Natural killer cell treated with Interleukin-12 subunit alpha and Interleukin-12 subunit beta and Interleukin-15 and Interleukin-18, amount 100 ng/mL, for 72 hours (primary cell): ENCODE measurements around the gene PCSK6. TPM values are rescaled to one million over a fixed set of nuclear protein-coding genes. Genes with fewer than 3 reads are reported as not detected.
A peak's percentile ranks its signal among the peaks of the same experiment; 100 is the strongest.

Experiments
- ATAC-seq, 2 donors: fragments of 150-1000 bp; cut with Tn5 transposase in 1 of 2; sonication (Bioruptor Pico), chemical (Tn5 transposase) in 1 of 2; 2 replicates each; pipeline ENCODE4 v1.10.0; 2021
- DNase-seq: peaks from one replicate; pipeline ENCODE4 v3.0.0; 2022; ENCODE audit warnings: low spot score
- H3K27ac Mint-ChIP-seq, 2 donors: 1 replicate in 1 of 2; 2 replicates in 1 of 2; pipeline ENCODE4 v1.8.0; 2022; ENCODE audit warnings: mixed read lengths in 2 of 2, mild to moderate bottlenecking in 1 of 2, moderate library complexity in 1 of 2
- H3K27me3 Mint-ChIP-seq, 2 donors: 1 replicate in 1 of 2; 2 replicates in 1 of 2; pipeline ENCODE4 v1.8.0; 2022; ENCODE audit warnings: mixed read lengths in 2 of 2
- H3K36me3 Mint-ChIP-seq: one replicate; pipeline ENCODE4 v1.8.0; 2022; ENCODE audit warnings: mixed read lengths
- H3K4me1 Mint-ChIP-seq, 2 donors: 1 replicate in 1 of 2; 2 replicates in 1 of 2; pipeline ENCODE4 v1.8.0; 2022; ENCODE audit warnings: low read depth in 2 of 2, mixed read lengths in 2 of 2, mild to moderate bottlenecking in 1 of 2
- H3K4me3 Mint-ChIP-seq: one replicate; pipeline ENCODE4 v1.8.0; 2022; ENCODE audit warnings: mixed read lengths
- H3K9me3 Mint-ChIP-seq: 2 replicates; pipeline ENCODE4 v1.8.0; 2022; ENCODE audit warnings: mixed read lengths
- total RNA-seq, 2 donors: library from RNA; stranded (reverse); gene quantifications; one replicate each; pipeline ENCODE4 v1.2.3, GENCODE V29; 2022

Gene PCSK6
- total RNA-seq, 2 donors from 2014 or later: 0.95 TPM; not detected in 1

DNA sequence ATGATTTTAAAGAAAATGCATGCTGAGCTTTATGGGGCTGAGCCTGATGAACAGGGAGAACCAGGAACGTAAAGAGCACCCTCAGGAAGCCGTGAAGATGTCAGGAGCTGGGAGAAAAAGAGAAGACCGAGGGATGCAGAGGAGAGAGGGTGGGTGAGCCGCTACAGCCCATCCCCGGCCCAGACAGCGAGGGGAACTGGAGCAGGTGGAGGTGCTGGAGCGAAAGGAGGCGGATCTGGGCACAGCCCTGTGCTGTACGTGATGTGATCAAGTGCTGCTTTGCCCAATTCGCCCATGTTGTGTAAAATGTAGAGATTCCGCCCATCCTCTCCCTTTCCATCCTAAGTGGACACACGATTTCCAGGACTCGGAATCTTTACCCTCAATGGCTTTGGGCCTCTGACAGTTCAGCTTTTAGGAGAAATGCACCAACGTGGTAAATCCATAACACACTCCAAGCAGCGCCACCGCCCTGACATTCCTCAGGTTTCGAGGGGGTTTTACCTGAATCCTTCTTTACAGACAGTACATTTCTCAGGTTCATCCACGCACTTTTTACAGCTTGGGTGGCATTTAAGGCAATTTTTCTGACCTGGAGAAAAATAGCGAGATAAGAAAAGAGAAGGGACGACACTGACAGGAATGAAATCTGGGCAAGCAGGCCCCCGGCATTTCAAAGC is 167.4 kb downstream of the PCSK6 start:
- Mint-ChIP-seq H3K4me1 (peaks cover 17 to 29% of the 10 kb centered on the region in 2 donors), H3K27me3 (peaks cover 0 to 6% of the 10 kb centered on the region in 2 donors), H3K36me3 (no peaks in the 10 kb centered on the region), H3K9me3 (no peaks in the 10 kb centered on the region), H3K27ac (peak overlapping the region; percentile 94 to 99), H3K4me3 (no peak overlapping the region)
- ATAC-seq: no peak
- no peak for DNase-seq

DNA sequence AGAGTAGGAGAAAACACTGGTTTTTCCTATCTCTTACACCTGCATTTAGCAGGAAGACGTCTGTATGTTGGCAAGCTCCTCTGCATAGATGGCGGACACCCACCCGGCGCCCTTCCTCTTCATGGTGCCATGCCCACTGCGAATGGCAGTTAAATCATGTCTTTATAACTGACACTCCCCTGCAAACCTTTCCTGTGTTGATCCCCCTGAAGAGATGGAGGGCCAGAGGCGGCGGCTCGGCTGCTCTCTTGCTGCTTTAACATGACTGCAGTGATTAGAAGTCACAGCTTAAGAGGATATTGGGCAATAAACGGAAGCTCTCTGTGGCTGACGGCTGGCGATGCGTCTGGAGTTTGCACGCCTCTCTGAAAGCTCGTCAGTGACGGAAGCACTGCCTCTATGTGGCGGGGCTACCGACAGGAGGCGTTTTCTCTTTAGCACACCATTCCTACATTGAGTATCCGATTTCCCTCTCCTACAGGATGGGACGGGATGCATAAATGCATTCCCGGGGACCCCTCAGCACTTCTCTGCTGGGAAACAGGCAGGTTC is 168.9 kb downstream of the PCSK6 start:
- Mint-ChIP-seq H3K4me3 (peak overlapping the region; percentile 75), H3K27me3 (no peaks in the 10 kb centered on the region), H3K36me3 (no peaks in the 10 kb centered on the region), H3K27ac (peak overlapping the region; percentile 94 to 99), H3K9me3 (no peaks in the 10 kb centered on the region), H3K4me1 (peaks cover 17 to 29% of the 10 kb centered on the region in 2 donors)
- DNase-seq: peak; percentile 89
- peak; percentile 96 to 97 for ATAC-seq

DNA sequence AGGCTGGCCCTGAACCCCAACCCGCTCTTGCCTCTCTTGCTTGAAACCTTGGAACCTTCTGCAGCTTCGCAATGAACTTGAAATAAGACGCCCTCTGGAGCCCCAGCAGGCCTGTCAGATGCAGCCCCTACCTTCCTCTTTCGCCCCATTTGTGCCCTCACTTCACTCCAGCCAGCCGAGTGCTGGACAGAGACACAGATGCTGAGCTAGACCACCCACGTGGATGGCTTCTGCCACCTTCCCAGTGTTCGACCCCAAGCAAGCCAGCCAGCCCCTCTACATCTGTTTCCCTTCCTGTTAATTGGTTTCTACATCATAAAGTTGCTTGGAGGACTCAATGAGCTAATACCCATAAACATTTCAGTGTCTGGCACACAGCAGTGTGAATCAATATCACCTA is 170.7 kb downstream of the PCSK6 start:
- no peaks in the 10 kb centered on the region for H3K36me3 Mint-ChIP-seq
- no peak overlapping the region for H3K4me3 Mint-ChIP-seq
- no peak for DNase-seq
- no peaks in the 10 kb centered on the region for H3K27me3 Mint-ChIP-seq
- peak overlapping the region; percentile 94 to 99 for H3K27ac Mint-ChIP-seq
- peaks cover 17 to 29% of the 10 kb centered on the region in 2 donors for H3K4me1 Mint-ChIP-seq
- ATAC-seq: no peak
- no peaks in the 10 kb centered on the region for H3K9me3 Mint-ChIP-seq

DNA sequence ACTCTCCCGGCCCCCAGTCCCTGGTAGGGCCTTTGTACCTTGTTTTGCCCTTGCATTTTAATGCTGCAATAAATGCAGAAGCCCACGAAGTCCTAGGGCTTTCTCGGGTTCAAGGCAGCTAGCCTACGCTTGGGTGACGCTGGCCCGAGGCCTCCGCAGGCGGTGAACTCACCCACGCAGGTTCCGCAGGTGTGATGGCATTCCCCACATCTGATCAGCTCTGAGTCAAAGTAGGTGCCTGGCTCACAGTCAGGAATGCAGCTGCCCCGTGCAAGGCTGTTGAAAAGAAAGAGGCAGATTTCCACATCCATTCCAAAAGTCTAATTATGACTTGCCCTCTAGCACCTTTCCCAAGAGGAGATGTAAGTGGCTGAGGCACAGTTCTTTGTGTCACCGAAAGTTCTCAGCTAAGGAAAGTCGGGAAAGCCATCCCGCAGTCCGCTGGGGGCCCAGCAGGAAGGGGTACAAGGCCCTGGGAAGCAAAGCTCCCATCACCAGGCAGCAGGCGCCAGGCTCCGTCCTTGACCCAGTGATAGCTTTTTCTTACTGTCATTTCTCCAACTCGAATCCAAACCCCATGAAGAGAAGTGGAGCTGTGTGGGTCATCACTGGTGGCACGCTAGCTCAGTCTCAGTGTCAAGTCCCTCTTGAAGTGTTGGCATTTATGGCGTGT is 171.2 kb downstream of the PCSK6 start:
- no peak for ATAC-seq
- Mint-ChIP-seq H3K4me3 (no peak overlapping the region), H3K9me3 (no peaks in the 10 kb centered on the region), H3K27ac (peak overlapping the region in 1 of 2 donors; percentile 99), H3K4me1 (peaks cover 17 to 29% of the 10 kb centered on the region in 2 donors), H3K36me3 (no peaks in the 10 kb centered on the region), H3K27me3 (no peaks in the 10 kb centered on the region)
- no peak for DNase-seq

DNA sequence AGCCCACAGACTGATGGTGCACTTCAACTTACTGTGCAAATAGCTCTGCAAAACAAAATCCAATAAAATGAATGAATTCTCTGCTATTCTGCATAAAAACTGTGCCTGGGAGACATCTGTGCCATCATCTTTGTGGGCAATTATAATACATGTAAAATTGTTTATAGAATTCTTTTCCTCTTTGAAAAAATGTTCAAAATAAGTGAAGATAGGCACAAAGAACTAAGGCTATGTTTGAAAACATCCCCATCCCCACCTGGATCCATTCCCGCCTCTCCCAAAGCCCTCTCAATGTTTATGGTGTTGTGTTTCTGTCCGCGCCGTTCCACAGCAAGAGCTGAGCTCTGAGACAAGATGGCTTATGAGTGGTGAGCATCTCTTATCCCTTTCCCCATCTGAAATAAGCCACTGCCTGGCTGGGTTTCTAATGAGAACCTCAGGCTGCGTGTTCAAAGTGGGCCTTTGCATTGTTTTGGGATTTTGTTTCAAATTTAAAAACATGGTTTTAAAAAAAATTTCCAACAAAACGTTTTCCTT is 172.1 kb downstream of the PCSK6 start:
- Mint-ChIP-seq H3K4me3 (no peak overlapping the region), H3K27me3 (no peaks in the 10 kb centered on the region), H3K36me3 (no peaks in the 10 kb centered on the region), H3K9me3 (no peaks in the 10 kb centered on the region), H3K27ac (no peak overlapping the region), H3K4me1 (peaks cover 17 to 29% of the 10 kb centered on the region in 2 donors)
- ATAC-seq: no peak
- DNase-seq: no peak

DNA sequence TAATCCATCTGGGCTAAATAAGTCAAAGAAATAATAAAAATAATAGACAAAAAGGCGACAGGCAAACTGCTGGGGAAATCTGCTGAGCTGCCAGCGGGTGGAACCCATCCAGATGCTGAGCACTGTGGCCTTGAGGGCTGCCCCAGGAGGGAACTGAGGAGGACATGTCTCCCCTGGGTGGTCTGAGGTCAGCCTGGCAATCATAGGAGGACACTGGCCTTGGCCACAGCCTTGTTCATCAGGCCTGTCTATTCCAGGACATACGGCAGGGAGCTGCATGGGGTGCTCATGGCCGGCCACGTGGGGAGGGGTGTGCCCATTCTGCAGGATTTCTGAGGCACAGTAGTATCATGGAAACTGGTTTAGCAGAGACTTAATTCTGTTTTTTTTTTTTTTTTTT is 173.0 kb downstream of the PCSK6 start:
- no peaks in the 10 kb centered on the region for H3K9me3 Mint-ChIP-seq
- no peak overlapping the region for H3K4me3 Mint-ChIP-seq
- no peak for DNase-seq
- no peak overlapping the region for H3K27ac Mint-ChIP-seq
- H3K36me3 Mint-ChIP-seq: no peaks in the 10 kb centered on the region
- no peaks in the 10 kb centered on the region for H3K27me3 Mint-ChIP-seq
- ATAC-seq: no peak
- H3K4me1 Mint-ChIP-seq: peaks cover 12 to 24% of the 10 kb centered on the region in 2 donors

DNA sequence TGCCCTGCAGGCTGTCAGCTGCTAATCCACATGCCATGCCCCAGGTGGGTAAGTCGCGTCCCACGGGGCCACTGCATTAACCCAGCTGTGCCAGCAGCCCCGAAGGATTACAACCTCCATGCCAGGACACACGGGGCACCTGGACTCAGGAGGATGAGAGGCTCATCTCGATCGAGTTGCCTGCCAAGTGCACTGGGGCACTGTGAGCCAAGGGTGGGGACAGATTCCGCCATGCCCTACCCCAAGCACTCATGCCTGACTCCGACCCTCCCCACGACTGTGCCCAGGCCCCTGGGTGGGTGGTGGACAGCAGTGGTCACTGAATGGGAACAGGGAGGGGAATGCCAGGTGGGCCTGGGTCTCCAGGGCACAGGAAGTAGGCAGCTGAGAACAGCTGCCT is 173.8 kb downstream of the PCSK6 start:
- no peak for DNase-seq
- Mint-ChIP-seq H3K9me3 (no peaks in the 10 kb centered on the region), H3K4me1 (peaks cover 7 to 18% of the 10 kb centered on the region in 2 donors), H3K27me3 (no peaks in the 10 kb centered on the region), H3K4me3 (no peak overlapping the region), H3K36me3 (no peaks in the 10 kb centered on the region), H3K27ac (no peak overlapping the region)
- no peak for ATAC-seq

DNA sequence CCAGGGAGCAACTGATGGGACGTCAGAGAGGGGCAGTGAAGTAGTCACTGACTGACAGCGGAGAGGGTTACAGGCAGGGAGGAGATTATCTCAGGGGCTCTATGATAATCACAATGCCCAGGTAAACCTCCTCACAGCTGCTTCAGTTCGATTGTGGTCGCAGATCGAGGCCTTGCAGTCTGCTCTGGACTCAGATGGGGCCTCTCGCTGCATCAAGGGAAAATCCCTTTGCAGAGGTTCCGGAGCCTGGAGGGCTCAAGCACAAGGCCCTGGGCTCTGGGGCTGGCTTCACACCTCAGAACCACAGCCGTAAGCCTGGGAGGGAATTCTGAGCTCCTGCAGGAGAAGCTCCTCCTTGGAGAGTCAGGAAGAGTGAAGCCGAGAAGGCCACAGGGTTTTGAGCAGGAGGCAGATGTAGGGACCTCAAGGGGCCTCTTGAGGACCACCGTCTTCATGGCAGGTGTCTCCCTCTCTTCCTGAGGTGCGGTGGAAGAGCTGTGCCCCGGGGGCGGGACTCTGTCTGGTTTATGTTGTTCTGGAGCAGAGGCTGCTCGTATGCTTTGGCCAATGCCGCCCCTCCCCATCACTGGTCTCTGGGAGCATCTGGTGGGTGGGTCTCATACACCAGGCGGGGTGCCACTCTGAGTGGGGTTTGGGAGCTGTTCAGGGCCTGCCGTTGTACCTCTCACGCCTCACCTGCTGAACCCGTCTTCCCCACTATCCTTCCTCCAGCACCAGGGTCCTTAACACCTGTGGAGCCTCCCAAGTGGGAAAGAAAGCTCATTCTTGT is 175.0 kb downstream of the PCSK6 start:
- Mint-ChIP-seq H3K27me3 (no peaks in the 10 kb centered on the region), H3K27ac (no peak overlapping the region), H3K4me3 (no peak overlapping the region), H3K4me1 (peaks cover 0 to 8% of the 10 kb centered on the region in 2 donors), H3K9me3 (no peaks in the 10 kb centered on the region), H3K36me3 (no peaks in the 10 kb centered on the region)
- ATAC-seq (peak in 1 of 2 donors; percentile 35), DNase-seq (peak; percentile 37)

DNA sequence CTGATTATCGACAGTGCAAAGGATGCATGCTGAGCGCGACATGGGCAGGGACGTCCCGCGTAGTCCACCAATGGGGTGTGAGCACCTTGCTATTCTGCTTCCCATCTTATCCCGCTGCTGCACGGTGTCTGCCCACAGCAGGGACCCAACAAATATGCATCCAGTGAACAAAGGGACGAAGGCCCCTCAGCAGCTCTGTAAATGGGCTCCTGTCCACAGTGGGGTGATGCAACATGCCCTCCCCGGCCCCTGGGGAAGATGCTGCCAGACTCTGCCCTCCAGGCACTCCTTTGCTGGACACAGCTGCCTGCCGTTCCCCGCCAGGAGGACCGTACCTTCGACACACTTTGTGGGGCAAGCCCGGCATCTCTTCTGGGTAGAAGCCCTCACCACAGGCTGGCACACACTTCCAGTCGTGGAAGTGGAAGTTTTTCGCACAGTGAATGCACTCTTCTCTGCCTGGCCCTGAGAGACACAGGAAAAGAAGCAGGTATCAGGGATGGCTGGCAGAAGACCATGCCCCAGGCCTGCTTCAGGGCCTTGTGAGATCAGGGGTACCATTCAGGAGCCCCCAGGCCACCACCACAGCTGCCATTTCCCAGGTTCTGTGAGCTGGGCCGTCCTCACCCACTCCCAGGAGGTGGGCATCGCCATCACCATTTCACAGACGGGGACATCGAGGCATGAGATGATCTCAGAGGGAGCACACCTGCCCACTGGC is 176.3 kb downstream of the PCSK6 start:
- H3K4me3 Mint-ChIP-seq: no peak overlapping the region
- H3K27me3 Mint-ChIP-seq: no peaks in the 10 kb centered on the region
- H3K9me3 Mint-ChIP-seq: no peaks in the 10 kb centered on the region
- DNase-seq (peak; percentile 60), ATAC-seq (no peak)
- H3K4me1 Mint-ChIP-seq: peaks cover 0 to 4% of the 10 kb centered on the region in 2 donors
- no peak overlapping the region for H3K27ac Mint-ChIP-seq
- no peaks in the 10 kb centered on the region for H3K36me3 Mint-ChIP-seq

DNA sequence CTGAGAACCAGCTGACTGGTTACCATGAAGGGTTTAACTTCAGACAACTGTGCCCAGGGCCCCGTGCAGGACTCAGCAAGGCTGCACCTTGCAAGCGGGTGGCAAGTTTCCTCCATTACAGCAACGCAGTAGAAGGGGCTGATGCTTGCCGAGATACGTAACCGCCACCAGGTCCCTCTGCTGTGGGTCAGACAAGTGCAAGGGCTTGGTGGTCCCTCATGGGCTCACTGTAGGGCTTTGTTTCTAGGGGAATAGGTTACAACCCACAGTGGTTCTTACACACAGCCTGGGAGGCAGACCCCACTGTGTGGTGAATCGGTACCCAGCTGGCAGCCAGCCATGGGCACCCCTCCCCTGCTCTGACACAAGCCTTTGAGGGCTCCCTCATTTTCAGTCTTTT is 179.0 kb downstream of the PCSK6 start:
- DNase-seq (peak; percentile 25), ATAC-seq (no peak)
- Mint-ChIP-seq H3K36me3 (no peaks in the 10 kb centered on the region), H3K9me3 (no peaks in the 10 kb centered on the region), H3K27ac (no peak overlapping the region), H3K4me1 (no peaks in the 10 kb centered on the region), H3K27me3 (no peaks in the 10 kb centered on the region), H3K4me3 (no peak overlapping the region)

DNA sequence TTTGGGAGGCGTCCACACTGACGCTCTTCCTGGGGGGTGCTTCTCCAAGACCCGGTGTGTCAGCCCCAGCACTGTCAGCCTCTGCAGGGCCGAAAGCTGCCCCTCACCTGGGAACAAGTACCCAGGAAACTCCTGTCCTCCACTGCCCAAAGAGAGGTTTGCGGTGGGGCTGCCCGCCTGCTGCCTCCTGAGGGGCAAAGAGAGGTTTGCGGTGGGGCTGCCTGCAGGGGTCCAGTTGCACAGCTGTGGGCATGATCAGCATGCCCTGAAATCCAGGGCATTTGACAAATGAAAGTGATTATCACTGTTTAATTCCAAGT is 179.4 kb downstream of the PCSK6 start:
- H3K27me3 Mint-ChIP-seq: no peaks in the 10 kb centered on the region
- DNase-seq (peak; percentile 18), ATAC-seq (no peak)
- H3K27ac Mint-ChIP-seq: no peak overlapping the region
- no peaks in the 10 kb centered on the region for H3K4me1 Mint-ChIP-seq
- no peaks in the 10 kb centered on the region for H3K36me3 Mint-ChIP-seq
- H3K9me3 Mint-ChIP-seq: no peaks in the 10 kb centered on the region
- H3K4me3 Mint-ChIP-seq: no peak overlapping the region

DNA sequence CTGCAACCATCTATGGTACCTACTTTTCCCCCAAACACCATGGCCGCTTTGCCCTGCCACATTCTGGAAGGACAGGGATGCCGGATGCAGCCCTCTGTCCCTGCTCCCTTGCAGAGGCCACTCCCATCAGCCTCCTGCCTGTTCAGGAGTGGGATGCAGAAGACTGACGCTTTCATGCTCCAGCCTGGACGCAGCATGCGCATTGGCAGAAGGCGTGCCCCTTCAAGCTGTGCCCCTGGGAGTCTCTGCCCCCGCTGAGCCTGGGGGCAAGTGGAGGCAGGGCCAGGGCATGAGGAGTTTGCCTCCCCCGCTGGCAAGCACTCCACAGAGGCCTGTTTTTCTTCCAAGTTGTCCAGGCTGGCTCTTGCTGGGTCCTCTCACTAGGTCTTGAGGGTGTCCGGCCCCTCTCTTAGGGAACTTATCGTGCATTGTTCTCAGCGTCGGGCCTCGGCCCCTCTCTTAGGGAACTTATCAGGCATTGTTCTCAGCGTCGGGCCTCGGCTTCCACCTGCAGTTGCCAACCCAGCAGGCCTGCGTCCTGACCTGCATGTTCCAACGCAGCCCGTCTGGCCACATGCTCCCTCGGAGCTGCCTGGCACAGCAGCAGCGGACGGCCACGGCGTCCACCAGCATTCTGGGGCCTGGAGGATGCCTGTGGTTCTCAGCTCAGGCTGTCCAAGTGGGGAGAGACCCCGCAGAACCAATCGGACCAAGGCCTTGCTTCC is 179.9 kb downstream of the PCSK6 start:
- no peak overlapping the region for H3K27ac Mint-ChIP-seq
- no peaks in the 10 kb centered on the region for H3K27me3 Mint-ChIP-seq
- H3K4me3 Mint-ChIP-seq: no peak overlapping the region
- no peaks in the 10 kb centered on the region for H3K36me3 Mint-ChIP-seq
- ATAC-seq (no peak), DNase-seq (peak; percentile 58)
- H3K4me1 Mint-ChIP-seq: no peaks in the 10 kb centered on the region
- no peaks in the 10 kb centered on the region for H3K9me3 Mint-ChIP-seq
